ENCODE data around the gene STARD3.

STARD3 gene

DNA sequence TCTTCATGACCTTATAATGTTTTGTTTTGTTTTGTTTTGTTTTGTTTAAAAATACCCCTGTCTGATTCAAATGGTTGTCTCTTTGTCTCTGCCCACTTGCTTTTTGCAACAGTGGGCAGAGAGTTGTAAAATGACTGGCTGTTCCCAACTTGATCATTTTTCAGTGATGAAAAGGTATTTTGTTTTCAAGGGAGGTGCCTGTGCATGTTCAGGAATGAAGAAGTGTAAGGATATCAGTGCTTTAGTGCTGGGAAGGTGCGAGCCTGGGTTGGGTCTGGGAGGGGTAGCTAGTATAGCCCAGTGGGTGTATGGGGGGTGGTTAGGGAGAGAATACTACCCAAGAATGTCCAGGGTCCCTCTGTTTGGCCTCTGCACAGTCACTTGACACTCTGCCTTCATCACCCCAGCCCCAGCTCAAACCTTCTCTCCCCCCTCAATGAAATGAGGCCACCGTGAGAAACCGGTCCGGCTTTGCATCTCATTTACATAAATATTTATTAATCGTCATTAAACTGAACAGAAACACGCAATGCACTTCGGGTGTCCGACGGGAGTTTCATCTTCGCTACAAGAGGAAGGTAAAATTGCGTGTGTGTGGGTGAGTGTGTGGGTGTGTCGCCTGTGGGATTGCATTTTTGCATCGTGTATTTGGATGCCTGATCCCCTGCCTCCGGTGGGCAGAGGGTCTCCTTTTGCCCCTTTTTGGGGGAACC lies 33.5 kb upstream of the STARD3 start:
- in situ Hi-C loops (cut with HindIII; ENCODE audit: low sequenced_read_pairs): no loop called here

- in situ Hi-C loops (cut with HindIII; ENCODE audit: low sequenced_read_pairs): no loop called here
These were observed 31.9 kb upstream of the STARD3 start for GRCh38 chr17:39604911-39605491.

GRCh38 chr17:39605492-39606433 lies 31.2 kb upstream of the STARD3 start:
- in situ Hi-C loops (cut with HindIII; ENCODE audit: low sequenced_read_pairs): no loop called here

DNA sequence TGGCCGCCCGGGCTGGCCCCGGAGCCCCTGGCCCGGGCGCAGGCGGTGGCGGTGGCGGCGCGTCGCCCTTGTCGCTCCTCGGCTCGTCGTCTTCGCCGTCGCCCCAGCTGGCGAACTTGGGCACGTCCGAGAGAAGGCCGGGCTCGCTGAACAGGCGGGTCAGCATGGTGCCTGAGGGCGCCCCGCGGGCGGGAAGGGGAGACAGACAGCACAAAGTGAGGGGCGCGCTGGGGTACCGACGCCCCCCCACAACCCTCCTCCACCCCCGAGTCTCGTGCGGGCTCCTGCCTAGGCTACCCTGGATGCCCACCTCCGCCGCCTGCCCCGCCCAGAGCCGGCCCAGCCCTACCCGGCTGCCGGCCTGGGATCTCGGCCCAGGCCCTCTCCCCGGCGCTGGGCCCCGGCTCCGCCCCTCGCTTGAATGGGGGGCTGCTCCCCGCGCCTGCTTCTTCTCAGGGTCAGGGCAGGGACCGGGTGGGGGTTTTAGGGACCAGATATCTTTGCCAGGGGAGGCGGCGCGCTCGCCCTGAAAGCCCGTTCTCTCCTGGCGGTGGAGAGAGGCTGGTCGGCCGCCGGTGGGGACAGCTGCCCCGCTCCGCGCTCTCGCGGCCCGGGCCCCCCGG lies 30.4 kb upstream of the STARD3 start:
- in situ Hi-C loops (cut with HindIII; ENCODE audit: low sequenced_read_pairs): no loop called here

DNA sequence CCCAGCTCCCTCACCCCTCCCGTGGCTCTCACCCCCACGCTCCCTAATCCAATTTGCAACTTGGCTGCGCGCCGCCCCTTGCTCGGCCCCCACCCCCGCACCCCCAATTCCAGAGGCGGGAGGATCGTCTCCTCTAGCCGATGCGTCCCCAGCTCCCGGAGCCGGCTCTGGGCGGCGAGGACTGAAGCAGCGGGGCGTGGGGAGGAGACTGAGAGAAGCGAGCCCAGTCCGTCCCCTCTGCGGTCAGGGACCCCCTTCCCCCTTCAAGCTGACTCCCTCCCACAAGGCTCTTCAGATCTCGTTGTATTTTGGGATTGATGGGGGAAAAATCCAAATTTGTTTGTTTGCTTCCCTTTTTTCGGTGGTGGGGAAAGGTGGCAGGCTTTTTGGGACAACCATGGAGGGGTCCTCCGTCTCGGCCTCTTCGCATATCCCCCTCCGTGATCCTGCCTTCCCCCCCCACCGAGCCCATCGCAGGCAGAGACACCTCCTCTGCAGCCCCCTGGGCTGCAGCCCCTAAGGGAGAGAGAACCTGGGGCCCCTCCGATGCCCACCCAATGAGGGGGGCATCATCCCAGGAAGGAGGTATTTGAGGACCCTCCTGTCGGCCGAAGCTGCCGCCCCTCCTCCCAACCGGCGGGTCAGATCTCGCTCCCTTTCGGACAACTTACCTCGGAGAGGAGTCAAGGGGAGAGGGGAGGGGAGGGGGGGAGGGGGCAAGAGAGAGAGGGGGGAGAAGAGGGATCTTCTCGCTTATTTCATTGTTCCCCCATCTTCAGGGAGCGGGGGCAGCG lies 29.7 kb upstream of the STARD3 start:
- in situ Hi-C loops (cut with HindIII; ENCODE audit: low sequenced_read_pairs): no loop called here

DNA sequence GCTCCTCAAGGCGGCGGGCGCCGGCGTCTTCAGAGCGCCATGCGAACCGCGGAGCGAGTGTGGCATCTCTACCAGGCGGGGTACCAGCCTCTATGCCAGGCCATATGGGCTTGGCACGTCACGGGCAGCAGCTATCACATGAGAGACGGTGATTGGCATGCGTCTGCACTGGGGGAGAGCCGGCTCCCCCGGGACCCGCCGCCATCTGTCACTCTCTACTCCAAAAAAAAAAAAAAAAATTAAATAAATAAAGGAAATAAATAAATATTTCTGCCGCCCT lies 29.2 kb upstream of the STARD3 start, which contains the start of gene NEUROD2:
Gene NEUROD2, minus strand, starts transcription at position 70 of the 280 bp plus-strand sequence. CDS start 1,321 bp downstream, outside the sequence.
- in situ Hi-C loops (cut with HindIII; ENCODE audit: low sequenced_read_pairs): no loop called here

GRCh38 chr17:39608142-39608981 lies 28.6 kb upstream of the STARD3 start:
- in situ Hi-C loops (cut with HindIII; ENCODE audit: low sequenced_read_pairs): no loop called here

- in situ Hi-C loops (cut with HindIII; ENCODE audit: low sequenced_read_pairs): loop anchor here (10.0 kb wide), 1 partner anchor 65 kb away; no protein-coding TSS in a partner anchor
These were observed 27.4 kb upstream of the STARD3 start for GRCh38 chr17:39609416-39610025.

GRCh38 chr17:39611401-39612112 lies 25.4 kb upstream of the STARD3 start:
- in situ Hi-C loops (cut with HindIII; ENCODE audit: low sequenced_read_pairs): loop anchor here (10.0 kb wide), 1 partner anchor 63 kb away; no protein-coding TSS in a partner anchor

- in situ Hi-C loops (cut with HindIII; ENCODE audit: low sequenced_read_pairs): loop anchor here (10.0 kb wide), 1 partner anchor 62 kb away; no protein-coding TSS in a partner anchor
These were observed 24.6 kb upstream of the STARD3 start for GRCh38 chr17:39612291-39612894.

GRCh38 chr17:39612935-39613464 lies 23.9 kb upstream of the STARD3 start:
- in situ Hi-C loops (cut with HindIII; ENCODE audit: low sequenced_read_pairs): loop anchor here (10.0 kb wide), 1 partner anchor 62 kb away; no protein-coding TSS in a partner anchor

DNA sequence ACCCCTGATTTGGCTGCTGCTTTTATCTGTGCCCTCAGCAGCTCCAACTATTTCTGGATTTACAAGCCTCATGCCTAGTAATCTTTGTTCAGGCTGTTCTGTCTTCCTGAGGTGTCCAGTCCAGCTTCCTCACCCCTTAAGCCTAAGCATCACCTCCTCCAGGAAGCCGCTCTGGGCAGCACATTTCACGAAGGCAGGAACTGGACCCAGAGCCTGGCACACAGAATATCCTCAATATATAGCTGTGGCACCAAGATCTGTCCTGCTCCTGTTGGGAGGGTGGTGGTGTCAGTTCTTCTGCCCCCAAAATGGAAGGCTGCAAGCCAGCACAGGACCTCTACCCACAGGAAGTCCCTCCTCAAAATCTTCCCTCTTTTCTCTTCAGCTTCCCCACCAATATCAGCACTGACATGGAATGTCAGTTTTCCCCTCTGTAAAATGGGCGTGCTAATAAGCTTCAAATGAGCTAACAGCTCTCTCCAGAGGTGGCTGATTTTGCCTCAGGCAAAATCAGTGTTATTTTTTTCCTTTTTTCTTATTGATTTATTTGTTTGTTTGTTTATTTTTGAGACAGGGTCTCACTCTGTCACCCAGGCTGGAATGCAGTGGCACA lies 22.3 kb upstream of the STARD3 start:
- in situ Hi-C loops (cut with HindIII; ENCODE audit: low sequenced_read_pairs): loop anchor here (10.0 kb wide), 1 partner anchor 60 kb away; no protein-coding TSS in a partner anchor

DNA sequence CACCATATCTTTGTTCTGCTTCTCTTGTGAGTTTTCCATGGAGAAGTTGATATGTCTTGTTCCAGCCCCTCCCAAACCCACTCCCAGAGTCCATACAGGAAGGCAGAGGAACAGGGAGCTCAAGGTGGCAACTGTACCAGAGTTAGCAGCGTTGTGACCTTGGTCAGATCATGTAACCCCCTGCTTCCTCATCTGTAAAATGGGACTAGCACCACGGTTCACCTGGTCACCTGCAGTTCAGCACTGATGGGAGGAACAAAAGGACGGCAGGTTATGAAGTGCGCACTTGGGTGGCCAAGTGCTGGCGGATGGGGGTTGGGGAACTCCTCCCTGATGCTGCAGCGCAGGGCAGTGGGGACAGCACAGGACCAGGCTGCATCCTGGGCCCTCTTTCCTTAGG lies 21.5 kb upstream of the STARD3 start:
- in situ Hi-C loops (cut with HindIII; ENCODE audit: low sequenced_read_pairs): loop anchor here (10.0 kb wide), 1 partner anchor 59 kb away; no protein-coding TSS in a partner anchor

DNA sequence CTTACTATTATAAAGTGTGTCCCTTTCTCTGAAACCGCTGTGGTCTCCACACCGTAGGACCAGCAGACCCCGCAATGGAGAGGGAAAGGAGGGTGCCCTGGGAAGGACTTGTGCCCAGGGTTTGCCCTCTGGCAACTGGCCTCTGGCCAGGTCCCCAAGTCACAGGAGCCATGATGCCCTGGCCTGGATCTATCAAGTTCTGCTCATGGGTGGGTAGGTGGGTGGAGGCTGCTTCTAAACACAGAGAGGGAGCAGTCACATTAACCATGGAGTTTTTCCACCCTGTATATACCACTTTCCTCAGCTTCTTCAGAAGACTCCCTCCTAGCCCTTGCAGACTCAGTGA lies 19.9 kb upstream of the STARD3 start:
- in situ Hi-C loops (cut with HindIII; ENCODE audit: low sequenced_read_pairs): loop anchor here (10.0 kb wide), 1 partner anchor 58 kb away; no protein-coding TSS in a partner anchor

- in situ Hi-C loops (cut with HindIII; ENCODE audit: low sequenced_read_pairs): loop anchor here (10.0 kb wide), 1 partner anchor 57 kb away; no protein-coding TSS in a partner anchor
These were observed 19.3 kb upstream of the STARD3 start for GRCh38 chr17:39617446-39618245.

Measured in endothelial cell of hepatic sinusoid (primary cell).